ENCODE data around the gene XXYLT1. TPM values are rescaled to one million over a fixed set of nuclear protein-coding genes. Genes with fewer than 3 reads are reported as not detected.

Gene XXYLT1
- total RNA-seq, 4 donors from 2014 or later: 7.5 to 19.4 (median 10.6) TPM

DNA sequence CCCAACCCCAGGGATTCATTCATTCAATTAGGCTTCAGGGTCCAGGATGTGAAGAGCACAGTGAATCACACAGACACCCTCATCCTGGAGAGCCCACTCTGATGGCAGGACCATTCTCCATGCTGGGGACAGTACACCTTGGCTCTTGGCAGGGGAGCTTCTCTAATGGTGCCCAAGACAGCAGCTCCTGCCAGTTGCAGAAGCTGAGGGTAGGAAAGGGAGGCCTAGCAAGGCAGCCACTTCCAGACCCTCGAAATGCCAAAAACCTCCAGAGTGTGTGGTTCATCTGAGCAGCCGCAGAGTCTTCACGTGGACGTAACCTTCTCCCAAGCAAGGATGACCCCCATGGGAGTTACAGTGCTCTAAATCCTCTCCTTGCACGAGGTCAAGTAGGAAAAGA is 186.2 kb downstream of the XXYLT1 start:
- TF ChIP-seq, protein P1, sequence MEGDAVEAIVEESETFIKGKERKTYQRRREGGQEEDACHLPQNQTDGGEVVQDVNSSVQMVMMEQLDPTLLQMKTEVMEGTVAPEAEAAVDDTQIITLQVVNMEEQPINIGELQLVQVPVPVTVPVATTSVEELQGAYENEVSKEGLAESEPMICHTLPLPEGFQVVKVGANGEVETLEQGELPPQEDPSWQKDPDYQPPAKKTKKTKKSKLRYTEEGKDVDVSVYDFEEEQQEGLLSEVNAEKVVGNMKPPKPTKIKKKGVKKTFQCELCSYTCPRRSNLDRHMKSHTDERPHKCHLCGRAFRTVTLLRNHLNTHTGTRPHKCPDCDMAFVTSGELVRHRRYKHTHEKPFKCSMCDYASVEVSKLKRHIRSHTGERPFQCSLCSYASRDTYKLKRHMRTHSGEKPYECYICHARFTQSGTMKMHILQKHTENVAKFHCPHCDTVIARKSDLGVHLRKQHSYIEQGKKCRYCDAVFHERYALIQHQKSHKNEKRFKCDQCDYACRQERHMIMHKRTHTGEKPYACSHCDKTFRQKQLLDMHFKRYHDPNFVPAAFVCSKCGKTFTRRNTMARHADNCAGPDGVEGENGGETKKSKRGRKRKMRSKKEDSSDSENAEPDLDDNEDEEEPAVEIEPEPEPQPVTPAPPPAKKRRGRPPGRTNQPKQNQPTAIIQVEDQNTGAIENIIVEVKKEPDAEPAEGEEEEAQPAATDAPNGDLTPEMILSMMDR (IDR thresholded peaks at IDR 0.05; ENCODE audit: low read depth): no peak

- TF ChIP-seq, protein P1 (IDR thresholded peaks at IDR 0.05; ENCODE audit: low read depth): no peak
Measured at GRCh38 chr3:195083659-195084058, 187.3 kb downstream of the XXYLT1 start.

- TF ChIP-seq, protein P1 (IDR thresholded peaks at IDR 0.05; ENCODE audit: low read depth): no peak
Measured at GRCh38 chr3:195082811-195083210, 188.1 kb downstream of the XXYLT1 start.

GRCh38 chr3:195081242-195081963 is 189.6 kb downstream of the XXYLT1 start:
- TF ChIP-seq, protein P1 (IDR thresholded peaks at IDR 0.05; ENCODE audit: low read depth): no peak

DNA sequence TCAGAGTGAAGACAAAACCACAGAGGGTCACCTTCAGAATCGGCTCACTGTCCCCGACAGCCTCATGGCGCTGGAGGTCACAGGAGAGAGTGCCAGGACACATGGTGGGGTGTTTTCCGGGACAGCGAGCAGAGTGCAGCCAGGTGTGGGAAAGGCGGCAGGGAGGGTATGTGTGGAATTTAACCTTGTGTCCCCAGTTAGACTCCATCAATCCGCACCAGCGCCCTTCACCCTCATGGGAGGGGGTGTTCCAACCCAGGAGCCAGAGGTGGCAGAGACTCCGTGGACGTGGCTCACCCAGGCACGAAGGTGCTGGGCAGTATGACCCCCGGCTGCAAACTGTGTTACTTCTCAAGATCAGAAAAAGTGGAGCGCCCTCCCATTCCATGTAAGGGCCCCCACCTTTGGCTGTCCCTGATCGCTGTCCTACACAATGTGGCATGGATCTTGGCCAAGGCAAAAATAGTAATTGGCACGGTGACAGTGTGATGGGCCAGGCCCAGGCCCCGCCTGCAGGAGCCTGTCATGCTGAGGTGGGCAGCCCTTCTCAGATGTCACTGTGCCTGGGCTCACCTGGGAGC is 190.3 kb downstream of the XXYLT1 start:
- TF ChIP-seq, protein P1 (IDR thresholded peaks at IDR 0.05; ENCODE audit: low read depth): no peak

GRCh38 chr3:195080125-195080524 is 190.8 kb downstream of the XXYLT1 start:
- TF ChIP-seq, protein P1 (IDR thresholded peaks at IDR 0.05; ENCODE audit: low read depth): no peak

DNA sequence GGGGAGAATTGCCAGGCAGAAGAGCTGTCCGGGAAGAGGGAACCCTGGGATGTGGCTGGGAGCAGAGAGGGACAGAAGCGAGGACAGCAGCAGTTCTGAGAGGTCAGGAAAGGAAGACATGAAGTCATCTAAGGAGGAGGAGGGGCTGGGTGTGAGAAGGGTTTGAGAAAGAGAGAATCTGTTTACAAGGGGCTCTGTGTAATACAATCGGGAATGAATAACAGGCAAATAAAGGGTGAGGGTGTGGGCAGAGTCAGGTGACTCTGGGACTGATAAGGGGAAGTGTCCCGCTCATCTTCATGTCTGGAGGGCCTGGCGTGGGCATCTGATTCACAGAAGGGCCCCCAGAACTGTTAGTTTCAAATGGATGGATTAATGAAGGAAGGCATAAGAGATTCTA is 191.3 kb downstream of the XXYLT1 start:
- TF ChIP-seq, protein P1 (IDR thresholded peaks at IDR 0.05; ENCODE audit: low read depth): no peak
